ENCODE results near the gene DR1.

The DR1 gene

DNA sequence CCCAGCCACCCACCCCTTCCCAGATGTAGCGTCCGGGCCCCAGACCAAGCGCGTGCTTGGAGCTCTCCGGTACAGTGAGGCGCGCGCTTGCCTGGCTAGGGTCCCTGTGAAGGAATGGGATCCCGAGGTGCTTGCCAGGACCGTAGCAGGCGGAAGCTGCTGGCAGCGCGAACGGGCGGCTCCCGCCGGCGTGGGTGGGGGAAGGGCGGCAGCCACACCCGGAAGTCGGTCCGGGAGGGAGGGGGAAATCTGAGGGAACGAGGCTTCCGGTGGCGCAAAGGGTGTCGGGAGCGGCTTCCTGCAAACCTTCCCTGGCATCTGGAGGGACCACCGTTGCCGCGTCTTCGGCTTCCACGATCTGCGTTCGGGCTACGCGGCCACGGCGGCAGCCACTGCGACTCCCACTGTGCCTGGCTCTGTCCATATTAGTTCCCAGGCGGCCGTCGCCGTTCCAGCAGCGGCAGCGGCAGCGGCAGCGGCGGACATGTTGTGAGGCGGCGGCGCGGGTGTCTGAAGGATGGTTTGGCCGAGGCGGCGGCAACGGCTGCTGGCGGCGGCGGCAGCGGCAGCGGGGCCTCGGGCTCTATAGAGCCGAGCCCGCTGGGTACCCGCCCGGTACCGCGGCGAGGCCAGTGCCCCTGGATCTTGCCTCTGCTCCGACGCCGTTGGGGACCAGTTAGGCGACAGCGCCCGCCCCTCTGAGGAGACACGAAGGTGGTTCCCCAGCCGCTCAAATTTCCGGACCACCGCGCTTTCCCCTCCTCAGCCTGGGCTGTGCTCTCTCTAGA, at the start of gene DR1:
TSS of gene DR1 (plus strand) at position 275 of the 788 bp plus-strand sequence. CDS start 739 bp downstream, outside the sequence.
- DNase-seq: peak; percentile 90

- no peak for DNase-seq
Observed at GRCh38 chr1:93296555-93297154, 49.1 kb upstream of the DR1 start.

GRCh38 chr1:93301131-93301530, 44.6 kb upstream of the DR1 start:
- DNase-seq: no peak

- no peak for DNase-seq
Observed at GRCh38 chr1:93302078-93302477, 43.6 kb upstream of the DR1 start.

- DNase-seq: peak; percentile 72
Observed at GRCh38 chr1:93304716-93305138, 41.0 kb upstream of the DR1 start.

DNA sequence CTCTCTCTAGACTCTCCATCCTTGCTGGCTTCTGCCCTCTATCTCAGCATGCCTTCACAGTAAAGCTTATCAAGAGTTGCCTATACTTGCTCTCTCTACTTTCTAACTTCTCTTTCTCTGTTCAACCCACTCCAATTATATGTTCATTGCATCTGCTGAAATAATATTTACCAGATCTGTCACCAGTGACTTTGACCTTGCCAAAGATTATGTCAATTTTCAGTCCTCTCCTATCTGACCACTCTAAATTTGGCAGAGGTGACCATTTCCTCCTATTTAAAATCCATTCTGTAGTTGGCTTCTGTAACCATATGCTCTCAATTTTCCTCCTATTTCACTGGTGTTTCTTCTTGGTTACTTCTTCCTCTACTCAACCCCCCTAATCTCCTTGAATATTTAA, 38.8 kb upstream of the DR1 start:
- DNase-seq: no peak

- DNase-seq: no peak
Observed at GRCh38 chr1:93313026-93313425, 32.7 kb upstream of the DR1 start.

DNA sequence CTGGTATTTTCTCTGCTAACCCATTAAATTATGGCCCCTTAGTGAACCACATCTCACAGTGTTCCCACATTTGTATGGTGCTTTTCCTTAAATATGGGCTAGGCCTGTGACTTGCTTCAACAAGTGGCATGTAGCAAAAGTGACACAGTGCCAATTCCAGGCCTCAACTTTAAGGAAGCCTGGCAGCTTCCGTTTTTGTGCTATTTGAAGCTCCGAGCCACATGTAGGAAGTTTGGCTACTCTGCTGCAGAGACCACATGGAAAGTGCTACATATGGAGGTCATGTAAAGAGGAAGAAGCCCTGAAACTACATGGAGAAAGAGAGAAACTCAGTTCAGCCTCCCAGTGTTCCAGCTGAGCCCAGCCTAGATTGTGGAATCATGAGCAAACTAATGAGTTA, 28.5 kb upstream of the DR1 start:
- no peak for DNase-seq

DNA sequence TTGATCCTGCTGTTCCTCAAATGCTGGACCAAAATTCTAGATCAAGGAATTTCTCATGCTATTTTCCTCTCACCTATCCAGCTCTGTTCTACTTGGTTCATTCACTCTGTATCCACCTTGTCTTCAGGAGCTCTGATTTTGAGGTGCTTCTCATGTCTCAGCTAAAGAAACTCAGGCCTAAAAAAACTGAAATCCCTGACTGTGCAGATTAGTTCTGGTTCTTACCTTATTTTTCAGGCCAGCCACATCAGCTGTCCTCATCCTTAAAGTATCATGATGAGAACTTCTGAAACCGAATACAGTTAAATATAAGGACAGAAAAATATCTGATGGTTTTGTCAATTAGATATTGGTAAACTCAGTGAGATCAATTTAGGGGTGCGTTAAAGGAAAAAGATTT, 27.8 kb upstream of the DR1 start:
- DNase-seq: no peak

GRCh38 chr1:93321720-93322119, 24.0 kb upstream of the DR1 start:
- DNase-seq: no peak

- DNase-seq: no peak
Observed at GRCh38 chr1:93322349-93322748, 23.4 kb upstream of the DR1 start.

DNA sequence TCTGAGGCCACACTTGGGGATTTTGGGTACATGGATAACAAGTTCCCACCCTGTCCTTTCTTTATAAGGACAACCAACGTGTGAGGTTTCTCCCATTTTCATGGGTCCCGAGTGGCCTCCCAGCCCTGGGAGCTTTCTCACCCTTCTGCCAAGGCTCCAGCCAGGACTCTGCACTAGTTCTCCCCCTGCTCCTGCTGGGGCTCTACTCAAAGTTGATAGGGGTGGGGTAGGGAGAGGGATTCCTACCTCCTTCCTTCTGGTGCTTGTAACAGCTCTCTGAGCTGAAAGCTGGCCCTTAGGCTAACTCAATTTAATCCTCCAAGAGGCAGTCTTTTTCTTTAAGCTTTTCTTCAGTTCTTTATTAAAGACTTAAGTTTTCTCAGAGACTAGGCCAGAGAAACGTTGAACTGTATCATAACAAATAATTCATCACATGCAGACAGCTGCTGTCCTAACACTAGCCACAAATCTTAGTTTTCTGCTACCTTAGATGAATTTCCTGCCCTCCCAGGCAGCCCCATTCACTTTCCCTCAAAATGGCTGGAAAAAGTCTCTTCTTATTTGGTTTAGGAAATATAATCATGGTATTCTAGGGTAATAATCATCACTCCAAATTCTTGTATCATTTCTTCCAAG, 22.4 kb upstream of the DR1 start:
- no peak for DNase-seq

GRCh38 chr1:93324486-93325464, 20.9 kb upstream of the DR1 start:
- DNase-seq: no peak

DNA sequence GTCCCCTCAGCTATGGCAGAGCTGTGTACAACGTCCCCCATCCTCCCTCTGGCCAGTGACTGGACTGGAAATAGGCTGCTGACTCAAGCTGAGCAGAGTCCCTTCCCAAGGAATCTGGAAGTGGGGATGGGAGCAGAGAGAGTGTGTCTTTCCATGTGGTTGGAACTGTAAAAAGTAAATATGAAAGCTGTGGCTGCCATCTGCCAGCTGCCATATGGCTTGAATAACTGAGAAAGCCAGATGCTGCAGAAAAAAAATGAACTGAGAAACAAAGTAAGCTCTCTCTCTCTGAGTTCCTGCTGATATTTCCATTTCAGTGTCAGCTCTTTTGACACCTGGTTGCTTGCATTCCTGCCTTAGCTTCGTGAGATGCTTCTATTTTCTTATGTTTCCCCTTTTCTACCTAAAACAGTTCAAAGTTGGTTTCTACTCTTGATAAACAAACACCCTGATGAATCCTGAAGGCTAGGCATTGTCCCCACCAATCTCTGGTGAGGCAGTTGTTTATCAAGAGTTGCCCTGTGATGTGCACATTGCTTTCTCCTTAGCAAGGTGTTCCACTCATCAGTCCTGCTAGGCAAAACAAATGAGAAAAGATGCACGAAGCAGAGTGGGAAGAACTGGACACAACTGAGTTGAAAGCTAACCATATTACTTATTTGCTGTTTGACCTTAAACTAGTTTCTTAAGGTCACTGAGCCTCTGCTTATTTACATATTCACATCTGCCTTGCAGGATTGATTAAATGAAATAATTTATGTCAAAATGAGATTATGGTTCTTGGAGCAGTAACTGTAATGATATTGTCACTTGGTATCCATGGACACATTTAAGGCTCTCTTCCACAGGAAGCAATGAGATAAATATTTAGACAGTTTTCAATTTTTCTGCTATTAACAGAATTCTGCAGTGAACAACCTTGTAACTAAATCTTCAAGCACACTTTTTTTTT, 16.6 kb upstream of the DR1 start:
- no peak for DNase-seq

- no peak for DNase-seq
Observed at GRCh38 chr1:93330196-93330595, 15.5 kb upstream of the DR1 start.

GRCh38 chr1:93330617-93331016, 15.1 kb upstream of the DR1 start:
- DNase-seq: no peak

DNA sequence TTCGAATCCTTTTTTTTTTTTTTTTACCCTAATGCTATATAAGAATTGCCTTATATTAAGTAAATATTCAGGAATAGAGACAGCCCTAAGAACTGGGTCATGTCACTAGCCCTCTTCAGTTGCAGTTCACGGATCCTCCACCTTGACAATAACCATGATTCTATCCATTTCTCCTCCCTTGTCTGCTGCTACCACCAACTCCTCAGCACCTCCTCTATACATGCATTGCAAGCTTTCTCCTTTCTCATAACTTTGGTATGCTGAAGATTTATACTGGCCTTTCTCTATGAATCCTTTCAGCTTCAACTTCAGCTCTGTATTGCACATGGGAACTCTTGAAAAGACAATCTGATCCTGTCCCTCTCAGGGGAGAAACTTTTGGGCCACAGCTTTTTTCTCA, 14.3 kb upstream of the DR1 start:
- DNase-seq: no peak

DNA sequence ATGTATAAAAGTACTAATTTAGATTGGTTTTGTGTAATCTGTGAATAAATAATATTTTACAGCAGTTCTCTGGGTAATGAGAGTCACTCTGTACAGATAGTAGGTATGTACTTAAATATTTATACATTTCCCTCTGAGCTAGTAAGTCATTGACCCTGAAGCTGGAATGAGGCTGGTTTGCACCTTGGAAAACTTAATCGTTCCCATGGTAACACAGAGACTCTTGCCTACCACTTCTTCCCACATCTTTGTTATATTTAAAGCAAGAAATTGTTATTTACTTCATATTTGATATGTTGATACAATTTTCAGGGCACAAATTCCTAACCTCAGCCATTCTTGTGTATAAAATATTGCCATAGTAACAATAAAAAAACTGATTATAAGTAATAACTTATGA, 13.3 kb upstream of the DR1 start:
- DNase-seq: no peak

- DNase-seq: no peak
Observed at GRCh38 chr1:93338387-93339146, 7.1 kb upstream of the DR1 start.

DNA sequence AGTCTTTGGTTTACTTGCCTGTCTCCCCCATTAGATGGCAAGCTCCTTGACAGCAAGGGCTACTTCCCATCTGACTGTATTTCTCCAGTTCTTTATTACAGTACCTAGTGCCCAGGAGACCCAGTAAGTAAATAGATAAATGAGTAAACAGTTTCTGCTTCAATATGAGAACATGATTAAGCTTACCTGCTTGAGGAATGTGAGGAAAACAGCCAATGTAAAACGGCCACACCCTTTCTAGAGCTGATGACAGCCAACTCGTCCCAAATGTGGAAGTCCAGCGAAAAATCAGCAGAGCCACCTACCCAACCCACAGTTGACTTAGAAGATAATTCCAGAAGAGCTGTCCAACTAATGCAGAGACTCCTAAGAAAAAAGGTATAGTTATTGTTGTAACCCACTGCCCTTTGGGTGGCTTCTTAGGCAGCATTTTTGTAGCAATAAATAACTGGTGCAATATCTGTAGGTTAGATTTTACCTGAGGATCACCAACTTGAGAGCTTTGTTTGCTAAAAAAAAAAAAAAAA, 6.5 kb upstream of the DR1 start:
- no peak for DNase-seq

DNA sequence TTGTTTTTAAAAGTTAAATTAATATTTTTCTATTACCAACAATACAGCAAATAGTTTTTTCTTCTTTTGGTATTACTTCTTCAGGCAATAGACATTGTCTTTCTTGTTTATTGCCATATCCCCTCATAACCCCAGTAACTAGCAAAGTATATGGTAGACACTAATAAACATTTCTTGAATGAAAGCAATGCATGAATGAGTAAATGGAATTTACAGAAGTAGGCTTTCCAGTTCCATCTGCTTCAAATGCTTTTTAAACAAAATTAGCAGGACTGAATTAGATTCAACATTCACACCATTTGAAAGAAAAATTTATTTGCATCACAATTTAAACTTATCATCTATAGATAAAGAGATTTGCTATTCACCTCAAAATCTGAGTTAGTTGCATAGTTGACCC, 5.6 kb upstream of the DR1 start:
- no peak for DNase-seq
